Measurements from ENCODE around the gene RAB3D.
A peak's percentile ranks its signal among the peaks of the same experiment; 100 is the strongest.

The RAB3D gene

DNA sequence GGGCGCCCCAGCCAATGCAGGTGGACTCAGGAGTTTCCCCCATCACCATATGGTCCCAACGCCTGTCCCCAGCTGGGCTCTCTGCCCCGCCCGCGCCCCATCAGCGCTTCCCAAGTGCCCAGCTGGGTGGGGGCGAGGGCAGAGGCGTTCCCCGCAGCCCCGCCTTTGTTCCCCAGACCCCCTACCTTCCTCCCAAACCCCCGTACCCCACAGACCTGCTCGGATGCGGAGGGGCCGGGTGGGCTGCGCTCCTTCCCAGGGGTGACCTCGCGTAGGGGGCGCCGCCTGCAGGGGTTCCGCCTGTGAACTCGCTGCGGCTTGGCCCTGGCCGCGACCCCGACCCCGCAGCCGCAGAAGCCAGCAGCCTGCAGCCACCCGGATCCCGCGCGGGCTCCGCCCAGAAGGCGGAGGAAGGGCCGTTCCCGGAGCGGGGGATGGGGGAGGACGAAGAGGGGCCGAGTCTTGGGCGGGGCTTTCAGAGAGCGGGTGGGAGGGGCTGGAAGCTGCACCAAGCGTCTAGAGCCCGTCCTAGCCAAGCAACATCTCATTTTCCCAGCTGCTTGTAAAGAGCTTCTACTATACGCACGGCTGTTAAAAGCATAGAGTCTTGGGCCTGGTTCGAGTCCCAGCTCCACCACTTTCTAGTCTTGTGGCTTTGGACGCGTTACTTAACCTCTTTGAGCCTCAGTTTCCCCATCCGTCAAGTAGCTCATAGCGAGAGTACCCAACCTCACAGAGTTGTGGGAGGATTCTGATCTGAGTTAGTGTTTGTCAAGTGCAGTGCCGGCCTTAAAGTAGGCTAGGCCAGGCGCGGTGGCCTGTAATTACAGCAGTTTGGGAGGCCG is at the start of gene RAB3D:
TSS of gene RAB3D (minus strand) at position 404 of the 845 bp plus-strand sequence. CDS start 2,258 bp downstream, outside the sequence.
- peak; percentile 98 for DNase-seq
- Mint-ChIP-seq H3K27me3 (ENCODE audit: low read depth, poor library complexity) (peaks cover 4% of the 10 kb centered on the region), H3K27ac (no peak within 1 kb of the TSS), H3K36me3 (ENCODE audit: low read depth) (peaks cover 40% of the 10 kb centered on the region), H3K9me3 (no peaks in the 10 kb centered on the region), H3K4me3 (peak within 1 kb of the TSS; percentile 82), H3K4me1 (peaks cover 9% of the 10 kb centered on the region)
- TF ChIP-seq, protein P1, sequence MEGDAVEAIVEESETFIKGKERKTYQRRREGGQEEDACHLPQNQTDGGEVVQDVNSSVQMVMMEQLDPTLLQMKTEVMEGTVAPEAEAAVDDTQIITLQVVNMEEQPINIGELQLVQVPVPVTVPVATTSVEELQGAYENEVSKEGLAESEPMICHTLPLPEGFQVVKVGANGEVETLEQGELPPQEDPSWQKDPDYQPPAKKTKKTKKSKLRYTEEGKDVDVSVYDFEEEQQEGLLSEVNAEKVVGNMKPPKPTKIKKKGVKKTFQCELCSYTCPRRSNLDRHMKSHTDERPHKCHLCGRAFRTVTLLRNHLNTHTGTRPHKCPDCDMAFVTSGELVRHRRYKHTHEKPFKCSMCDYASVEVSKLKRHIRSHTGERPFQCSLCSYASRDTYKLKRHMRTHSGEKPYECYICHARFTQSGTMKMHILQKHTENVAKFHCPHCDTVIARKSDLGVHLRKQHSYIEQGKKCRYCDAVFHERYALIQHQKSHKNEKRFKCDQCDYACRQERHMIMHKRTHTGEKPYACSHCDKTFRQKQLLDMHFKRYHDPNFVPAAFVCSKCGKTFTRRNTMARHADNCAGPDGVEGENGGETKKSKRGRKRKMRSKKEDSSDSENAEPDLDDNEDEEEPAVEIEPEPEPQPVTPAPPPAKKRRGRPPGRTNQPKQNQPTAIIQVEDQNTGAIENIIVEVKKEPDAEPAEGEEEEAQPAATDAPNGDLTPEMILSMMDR (IDR thresholded peaks at IDR 0.05) = no peak

DNA sequence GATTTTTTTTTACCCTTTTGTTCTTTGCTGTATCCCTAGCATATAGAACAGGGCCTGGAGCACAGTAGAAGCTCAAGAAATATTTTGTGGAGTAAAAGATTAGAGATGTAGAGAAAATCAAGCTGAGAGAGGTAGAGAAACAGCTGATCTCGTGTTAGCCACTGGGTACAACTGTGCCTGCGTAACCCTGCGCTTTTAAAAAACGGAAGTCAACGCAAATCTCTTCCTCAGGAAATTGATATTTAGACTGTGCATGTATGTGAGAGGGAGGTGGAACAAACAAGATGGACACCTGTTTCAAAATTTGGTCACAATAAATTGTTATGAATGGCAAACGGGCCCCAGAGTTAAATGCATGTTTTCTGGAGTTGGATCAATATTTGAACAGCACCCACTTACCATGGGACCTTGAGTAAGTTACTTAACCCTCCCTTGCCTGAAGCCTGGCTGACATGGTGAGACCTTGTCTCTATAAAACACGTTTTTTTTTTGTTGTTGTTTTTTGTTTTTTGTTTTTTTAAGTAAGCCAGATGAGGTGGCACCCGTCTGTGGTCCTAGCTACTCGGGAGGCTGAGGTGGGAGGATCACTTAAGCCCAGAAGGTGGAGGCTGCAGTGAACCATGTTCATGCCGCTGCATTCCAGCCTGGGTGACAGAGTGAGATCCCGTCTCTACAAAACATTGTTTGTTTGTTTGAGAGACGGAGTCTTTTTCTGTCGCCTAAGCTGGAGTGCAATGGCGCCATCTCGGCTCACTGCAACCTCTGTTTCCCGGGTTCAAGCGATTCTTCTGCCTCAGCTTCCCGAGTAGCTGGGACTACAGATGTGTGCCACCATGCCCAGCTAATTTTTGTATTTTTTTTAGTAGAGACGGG is 47.9 kb upstream of the RAB3D start:
- no peak for DNase-seq
- peaks cover 4% of the 10 kb centered on the region for H3K9me3 Mint-ChIP-seq
- H3K27ac Mint-ChIP-seq = no peak overlapping the region
- H3K36me3 Mint-ChIP-seq (ENCODE audit: low read depth) = no peaks in the 10 kb centered on the region
- H3K4me1 Mint-ChIP-seq = peaks cover 10% of the 10 kb centered on the region
- H3K4me3 Mint-ChIP-seq = no peak overlapping the region
- H3K27me3 Mint-ChIP-seq (ENCODE audit: low read depth, poor library complexity) = peaks cover 22% of the 10 kb centered on the region
- TF ChIP-seq, protein P1 (IDR thresholded peaks at IDR 0.05) = no peak

- peaks cover 30% of the 10 kb centered on the region for H3K4me1 Mint-ChIP-seq
- H3K27me3 Mint-ChIP-seq (ENCODE audit: low read depth, poor library complexity) = peaks cover 39% of the 10 kb centered on the region
- H3K4me3 Mint-ChIP-seq = peak overlapping the region; percentile 73
- no peaks in the 10 kb centered on the region for H3K9me3 Mint-ChIP-seq
- no peak overlapping the region for H3K27ac Mint-ChIP-seq
- no peaks in the 10 kb centered on the region for H3K36me3 Mint-ChIP-seq (ENCODE audit: low read depth)
- DNase-seq = no peak
- TF ChIP-seq, protein P1 (IDR thresholded peaks at IDR 0.05) = no peak
Observed at GRCh38 chr19:11384778-11385129, 45.3 kb upstream of the RAB3D start.

DNA sequence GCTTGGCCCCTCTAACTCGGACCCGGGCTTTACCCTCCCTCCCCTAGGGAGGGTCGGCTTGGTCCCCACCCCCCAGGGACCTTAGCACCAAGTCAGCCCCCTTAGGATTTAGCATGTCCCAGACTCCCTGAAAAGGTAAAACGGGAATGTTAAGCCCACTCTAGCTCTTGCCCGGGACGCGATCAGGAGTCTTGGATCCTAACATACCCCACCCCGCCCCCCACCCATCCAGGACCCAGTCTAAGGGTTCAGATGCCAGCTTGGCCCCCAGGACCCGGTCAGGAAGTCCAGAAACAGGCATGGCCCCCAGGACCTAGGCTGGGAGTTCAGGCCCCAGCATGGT is 44.2 kb upstream of the RAB3D start:
- TF ChIP-seq, protein P1 (IDR thresholded peaks at IDR 0.05) = no peak
- peaks cover 39% of the 10 kb centered on the region for H3K27me3 Mint-ChIP-seq (ENCODE audit: low read depth, poor library complexity)
- no peak overlapping the region for H3K27ac Mint-ChIP-seq
- peaks cover 30% of the 10 kb centered on the region for H3K4me1 Mint-ChIP-seq
- no peaks in the 10 kb centered on the region for H3K36me3 Mint-ChIP-seq (ENCODE audit: low read depth)
- peak overlapping the region; percentile 73 for H3K4me3 Mint-ChIP-seq
- H3K9me3 Mint-ChIP-seq = no peaks in the 10 kb centered on the region
- DNase-seq = peak; percentile 15

DNA sequence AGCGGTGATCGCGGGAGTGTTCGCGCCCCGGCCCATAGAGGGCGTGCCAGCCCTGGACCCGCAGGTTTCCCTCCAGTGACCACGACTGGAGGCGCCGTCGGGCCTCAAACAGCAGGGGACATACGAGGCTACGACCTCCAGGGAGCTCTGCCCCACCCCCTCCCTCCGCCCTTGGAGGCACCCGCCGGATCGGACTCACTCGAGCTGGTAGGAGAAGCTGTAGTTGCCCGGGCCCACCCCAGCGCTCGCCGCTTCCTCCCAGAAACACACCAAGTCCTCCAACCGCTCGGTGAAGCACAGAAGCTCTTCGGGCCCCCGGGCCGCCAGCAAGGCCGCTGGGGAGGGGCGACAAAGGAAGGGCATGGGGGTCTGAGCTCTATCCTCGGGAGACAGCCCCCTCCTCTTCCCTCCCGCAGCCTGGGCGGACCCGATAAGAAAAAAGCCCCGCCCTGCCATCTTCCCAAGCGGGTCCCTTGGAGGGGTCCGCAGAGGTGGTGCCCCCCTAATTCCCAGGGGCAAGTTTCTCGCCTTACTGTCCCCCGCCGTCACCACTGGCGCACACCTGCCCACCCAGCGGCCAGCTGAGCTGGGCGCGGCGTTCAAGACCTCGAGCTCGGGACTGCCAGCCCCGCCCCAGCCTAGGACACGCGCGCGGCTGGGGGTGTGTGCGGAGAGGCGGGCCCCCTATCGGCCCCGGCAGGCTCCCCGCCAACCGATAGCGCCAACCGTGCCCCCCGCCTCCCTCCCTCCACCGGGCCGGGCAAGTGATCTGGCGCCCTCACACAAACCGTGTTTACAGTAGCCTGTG is 43.6 kb upstream of the RAB3D start:
- TF ChIP-seq, protein P1 (IDR thresholded peaks at IDR 0.05) = peak; percentile 65
- Mint-ChIP-seq H3K27ac (no peak overlapping the region), H3K36me3 (ENCODE audit: low read depth) (no peaks in the 10 kb centered on the region), H3K27me3 (ENCODE audit: low read depth, poor library complexity) (peaks cover 39% of the 10 kb centered on the region), H3K4me1 (peaks cover 36% of the 10 kb centered on the region), H3K9me3 (no peaks in the 10 kb centered on the region), H3K4me3 (peak overlapping the region; percentile 73)
- DNase-seq = peak; percentile 62
